ENCODE measurements around the gene KCNH5.

The KCNH5 gene

DNA sequence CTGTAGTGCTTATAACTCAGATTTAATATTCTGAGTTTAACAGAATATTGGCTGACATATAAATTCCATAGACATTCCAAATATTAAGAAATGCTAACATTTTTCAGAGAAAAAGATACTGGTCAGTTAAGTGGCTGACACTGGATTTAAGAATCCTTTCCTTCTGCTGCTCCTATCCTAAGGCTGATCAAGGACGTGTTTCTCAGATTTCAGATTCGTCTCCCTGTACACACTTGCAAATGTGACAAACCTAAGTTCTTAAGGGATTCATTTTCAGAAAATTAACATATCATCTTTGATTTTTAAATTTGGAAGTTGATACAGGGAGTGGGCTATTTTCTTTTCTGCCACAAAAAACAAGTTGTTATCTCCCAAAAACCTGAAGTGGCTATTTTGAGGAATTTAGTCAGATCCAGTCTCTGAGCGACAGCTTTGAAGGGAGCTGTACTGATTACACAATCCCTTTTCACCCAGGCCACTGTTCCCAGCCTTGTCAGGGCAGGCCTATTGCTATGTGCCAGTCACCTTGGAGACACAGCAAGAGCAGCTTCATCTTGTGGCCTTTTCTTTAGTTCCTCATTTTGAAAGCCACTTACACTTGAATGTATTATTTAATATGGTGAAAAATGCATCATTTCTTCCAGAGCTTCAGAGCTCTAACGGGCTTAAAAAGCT, 370.6 kb downstream of the KCNH5 start:
- no peak overlapping the region for H3K27ac Mint-ChIP-seq
- H3K9me3 Mint-ChIP-seq, result no peaks in the 10 kb centered on the region
- H3K36me3 Mint-ChIP-seq (ENCODE audit: low read depth), result no peaks in the 10 kb centered on the region
- H3K4me3 Mint-ChIP-seq, result no peak overlapping the region
- H3K4me1 Mint-ChIP-seq (ENCODE audit: low read depth), result no peaks in the 10 kb centered on the region
- no peaks in the 10 kb centered on the region for H3K27me3 Mint-ChIP-seq

DNA sequence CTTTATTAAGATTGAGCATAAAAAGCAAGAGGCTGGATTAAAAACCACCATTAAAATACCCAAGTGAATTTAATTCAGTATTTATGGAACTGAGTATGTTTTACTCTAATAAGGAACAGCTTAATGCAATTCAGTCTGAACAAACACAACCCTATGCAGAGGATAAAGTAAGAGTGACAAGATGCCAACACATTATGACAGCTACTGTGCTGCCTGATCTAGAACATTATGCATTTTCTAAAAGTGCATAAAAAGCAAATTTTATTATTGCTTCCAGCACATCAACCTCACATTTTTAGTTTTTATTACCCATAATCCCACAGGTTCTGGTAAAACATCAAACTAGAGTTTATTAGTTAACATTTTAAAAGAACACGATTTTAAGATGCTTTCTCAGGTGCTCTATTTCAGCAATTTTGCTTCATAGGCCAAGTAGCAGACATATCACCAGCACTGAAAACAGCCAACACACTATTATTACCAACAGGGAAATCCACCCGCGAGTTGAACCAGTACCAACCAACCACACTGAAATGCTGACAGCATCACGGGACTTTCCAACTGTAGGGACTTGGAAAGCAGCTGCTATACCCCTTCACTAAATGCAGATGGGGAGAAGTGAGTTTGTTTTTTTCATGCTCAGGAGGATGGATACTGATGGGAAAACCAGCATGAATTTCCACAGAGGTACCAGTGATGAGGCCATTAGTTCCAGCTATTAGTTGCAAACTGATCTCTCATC, 372.1 kb downstream of the KCNH5 start:
- H3K36me3 Mint-ChIP-seq (ENCODE audit: low read depth), result no peaks in the 10 kb centered on the region
- H3K27me3 Mint-ChIP-seq, result no peaks in the 10 kb centered on the region
- no peak overlapping the region for H3K27ac Mint-ChIP-seq
- H3K9me3 Mint-ChIP-seq, result no peaks in the 10 kb centered on the region
- no peaks in the 10 kb centered on the region for H3K4me1 Mint-ChIP-seq (ENCODE audit: low read depth)
- no peak overlapping the region for H3K4me3 Mint-ChIP-seq

DNA sequence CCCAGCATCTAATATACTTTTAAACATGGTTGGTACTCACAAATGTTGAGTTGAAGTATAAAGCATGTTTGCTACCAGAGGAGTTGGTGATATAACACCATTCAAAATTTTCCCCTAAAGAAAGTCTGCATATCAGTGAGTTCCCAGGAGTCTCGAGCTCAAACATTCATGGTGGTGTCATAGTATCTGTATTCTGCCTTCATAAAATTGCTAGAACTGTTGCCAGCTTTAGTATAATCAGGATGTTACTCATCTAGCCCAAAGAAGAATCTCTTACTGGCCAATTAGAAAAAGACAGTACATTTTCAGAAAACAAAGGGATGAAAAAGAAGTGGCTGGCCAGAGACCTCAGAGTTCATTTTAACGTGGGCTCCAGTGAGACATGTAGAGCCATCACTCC, 374.7 kb downstream of the KCNH5 start:
- Mint-ChIP-seq H3K4me1 (ENCODE audit: low read depth) (no peaks in the 10 kb centered on the region), H3K36me3 (ENCODE audit: low read depth) (no peaks in the 10 kb centered on the region), H3K27me3 (no peaks in the 10 kb centered on the region), H3K27ac (no peak overlapping the region), H3K4me3 (no peak overlapping the region), H3K9me3 (no peaks in the 10 kb centered on the region)

DNA sequence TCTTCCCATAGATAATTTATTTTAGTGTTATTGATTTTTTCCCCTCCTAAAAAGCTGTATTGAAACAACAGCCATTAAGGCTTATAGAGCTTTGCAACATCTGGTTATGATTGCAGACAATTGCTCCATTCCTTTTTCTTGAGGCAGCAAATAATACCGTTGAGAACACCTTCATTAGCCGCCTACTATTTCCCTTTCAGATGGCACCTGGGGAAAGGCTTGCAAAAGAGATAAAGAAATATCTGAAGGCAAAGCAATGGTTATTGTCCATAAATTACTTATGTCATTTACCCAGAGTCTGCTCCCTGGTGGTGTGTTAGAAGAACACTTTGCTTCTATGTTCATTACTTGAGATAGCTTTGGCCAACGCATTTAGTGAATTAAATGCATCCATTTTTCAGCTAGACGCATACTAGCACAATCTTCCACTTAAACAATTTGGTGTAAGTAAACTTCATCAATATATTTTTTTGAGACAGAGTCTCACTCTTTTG, 377.8 kb downstream of the KCNH5 start:
- H3K9me3 Mint-ChIP-seq, result no peaks in the 10 kb centered on the region
- no peak overlapping the region for H3K27ac Mint-ChIP-seq
- H3K36me3 Mint-ChIP-seq (ENCODE audit: low read depth), result no peaks in the 10 kb centered on the region
- H3K4me1 Mint-ChIP-seq (ENCODE audit: low read depth), result no peaks in the 10 kb centered on the region
- no peaks in the 10 kb centered on the region for H3K27me3 Mint-ChIP-seq
- H3K4me3 Mint-ChIP-seq, result no peak overlapping the region

DNA sequence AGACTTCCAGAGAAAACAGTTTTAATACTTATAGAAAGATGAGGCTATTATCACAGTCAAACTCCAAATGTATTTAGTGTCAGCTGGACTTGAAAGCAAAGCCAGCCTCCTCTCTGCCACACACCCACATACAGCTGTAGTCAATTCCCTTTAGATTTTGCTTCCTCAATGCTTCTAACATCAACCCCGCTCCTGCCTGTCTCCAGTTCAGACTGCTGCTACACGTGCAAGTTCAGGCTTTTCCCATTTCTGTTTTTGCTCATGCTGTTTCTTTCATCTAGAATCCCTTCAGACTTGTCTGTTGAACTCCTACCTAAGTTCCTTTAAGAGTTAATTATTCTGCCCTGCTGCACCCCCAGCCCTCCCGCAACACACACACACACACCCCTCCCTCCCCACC, 380.0 kb downstream of the KCNH5 start:
- H3K9me3 Mint-ChIP-seq, result peaks cover 10% of the 10 kb centered on the region
- no peaks in the 10 kb centered on the region for H3K36me3 Mint-ChIP-seq (ENCODE audit: low read depth)
- H3K27me3 Mint-ChIP-seq, result no peaks in the 10 kb centered on the region
- H3K27ac Mint-ChIP-seq, result no peak overlapping the region
- no peaks in the 10 kb centered on the region for H3K4me1 Mint-ChIP-seq (ENCODE audit: low read depth)
- H3K4me3 Mint-ChIP-seq, result no peak overlapping the region

DNA sequence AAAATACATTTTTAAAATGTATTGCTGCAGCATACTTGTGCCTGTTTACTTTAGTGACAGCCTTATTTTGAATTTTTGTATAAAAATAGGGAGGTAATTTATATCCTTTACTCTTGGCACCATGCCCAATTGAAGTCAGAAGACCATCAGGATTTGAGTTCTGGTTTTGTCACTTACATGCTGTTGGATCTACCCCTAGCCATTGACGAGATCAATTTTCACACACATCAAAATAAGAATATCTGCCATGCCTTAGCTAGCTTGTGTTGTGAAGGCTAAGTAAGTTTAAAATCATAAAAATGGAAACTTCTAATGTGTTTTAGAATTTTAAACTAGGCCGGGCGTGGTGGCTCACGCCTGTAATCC, 381.8 kb downstream of the KCNH5 start:
- H3K27me3 Mint-ChIP-seq, result no peaks in the 10 kb centered on the region
- peaks cover 10% of the 10 kb centered on the region for H3K9me3 Mint-ChIP-seq
- H3K27ac Mint-ChIP-seq, result no peak overlapping the region
- no peaks in the 10 kb centered on the region for H3K36me3 Mint-ChIP-seq (ENCODE audit: low read depth)
- no peaks in the 10 kb centered on the region for H3K4me1 Mint-ChIP-seq (ENCODE audit: low read depth)
- no peak overlapping the region for H3K4me3 Mint-ChIP-seq

DNA sequence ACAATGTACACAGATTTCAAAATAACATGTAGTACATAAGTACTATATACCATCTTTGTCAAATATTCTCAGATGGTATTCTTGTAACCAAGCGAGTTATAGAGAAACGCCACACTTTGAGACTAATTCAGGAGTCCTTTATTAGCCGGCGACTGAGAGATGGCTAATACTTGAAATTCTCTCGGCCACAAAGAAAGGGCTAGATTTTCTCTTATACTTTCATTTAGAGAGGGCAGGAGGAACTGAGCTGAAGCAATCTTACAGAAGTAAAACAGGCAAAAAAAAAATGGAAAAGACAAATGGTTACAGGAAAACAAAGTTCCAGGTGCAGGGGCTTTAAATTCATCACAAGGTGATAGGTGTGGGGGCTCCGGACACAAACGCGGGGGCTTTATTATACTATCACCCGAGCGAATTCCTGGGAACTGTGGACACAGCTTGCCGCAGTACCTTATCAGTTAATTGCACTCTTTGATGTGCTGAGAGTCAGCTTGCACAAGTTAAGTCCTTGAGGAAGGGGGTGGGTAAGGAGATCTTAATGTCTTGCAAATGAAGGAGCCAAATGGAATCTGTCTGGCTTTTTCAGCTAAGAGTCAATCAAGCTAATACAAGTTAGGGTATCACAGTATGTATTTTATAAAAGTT, 382.3 kb downstream of the KCNH5 start:
- Mint-ChIP-seq H3K4me1 (ENCODE audit: low read depth) (no peaks in the 10 kb centered on the region), H3K27me3 (no peaks in the 10 kb centered on the region), H3K4me3 (no peak overlapping the region), H3K27ac (no peak overlapping the region), H3K9me3 (peaks cover 13% of the 10 kb centered on the region), H3K36me3 (ENCODE audit: low read depth) (no peaks in the 10 kb centered on the region)

DNA sequence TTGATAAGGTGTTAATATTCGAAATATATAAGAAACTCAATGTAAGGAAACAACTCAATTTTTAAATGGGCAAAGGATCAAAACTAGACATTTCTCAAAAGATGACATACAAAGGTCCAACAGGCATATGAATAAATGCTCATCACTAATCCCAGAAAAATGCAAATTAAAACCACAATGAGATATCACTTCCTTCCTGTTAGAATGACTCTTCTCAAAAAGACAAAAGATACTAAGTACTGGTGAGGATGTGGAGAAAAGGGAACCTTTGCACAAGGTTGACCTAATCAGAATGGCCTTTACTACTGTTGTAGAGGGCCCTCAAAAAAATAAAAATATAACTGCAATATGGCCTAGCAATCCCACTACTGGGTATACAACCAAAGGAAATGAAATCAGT, 383.4 kb downstream of the KCNH5 start:
- no peaks in the 10 kb centered on the region for H3K4me1 Mint-ChIP-seq (ENCODE audit: low read depth)
- H3K4me3 Mint-ChIP-seq, result no peak overlapping the region
- no peak overlapping the region for H3K27ac Mint-ChIP-seq
- no peaks in the 10 kb centered on the region for H3K27me3 Mint-ChIP-seq
- no peaks in the 10 kb centered on the region for H3K36me3 Mint-ChIP-seq (ENCODE audit: low read depth)
- H3K9me3 Mint-ChIP-seq, result peaks cover 13% of the 10 kb centered on the region

DNA sequence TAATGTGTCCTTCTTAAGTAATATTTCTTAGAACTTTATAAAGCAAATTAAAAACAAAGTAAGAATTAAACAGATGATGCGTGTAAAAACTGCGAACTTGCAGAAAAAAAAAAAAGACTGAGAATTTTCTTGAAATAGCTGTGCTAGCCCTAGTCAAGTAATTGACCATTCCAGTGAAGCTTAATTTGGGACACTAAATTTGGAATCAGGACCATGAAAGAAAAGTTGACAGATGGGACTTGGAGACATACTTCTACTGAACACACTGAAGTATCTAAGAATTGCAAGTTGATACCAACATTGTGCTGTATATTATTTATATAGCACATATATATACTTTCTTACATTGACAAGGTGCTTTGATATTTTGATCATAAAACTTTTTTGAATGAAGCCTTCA, 386.6 kb downstream of the KCNH5 start:
- Mint-ChIP-seq H3K9me3 (peaks cover 13% of the 10 kb centered on the region), H3K27ac (no peak overlapping the region), H3K36me3 (ENCODE audit: low read depth) (no peaks in the 10 kb centered on the region), H3K4me1 (ENCODE audit: low read depth) (no peaks in the 10 kb centered on the region), H3K4me3 (no peak overlapping the region), H3K27me3 (no peaks in the 10 kb centered on the region)

DNA sequence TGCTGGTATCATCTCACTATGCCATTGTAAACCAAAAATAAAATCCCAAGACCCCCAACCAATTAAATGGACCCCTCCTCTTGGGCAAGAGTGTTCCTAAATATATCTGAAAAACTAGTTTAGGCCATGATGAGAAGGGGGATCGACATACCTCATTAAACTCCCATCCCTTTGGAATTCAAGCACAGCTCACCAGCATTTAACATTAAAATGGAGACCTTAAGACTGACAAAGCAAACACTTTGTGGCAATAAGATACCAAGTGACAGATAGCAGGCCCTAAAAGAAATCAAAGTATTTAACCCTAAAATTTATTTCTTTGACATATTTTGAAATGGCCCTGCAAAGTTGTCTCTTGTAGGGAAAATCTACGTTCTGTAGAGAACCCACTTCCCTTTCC, 387.9 kb downstream of the KCNH5 start:
- Mint-ChIP-seq H3K36me3 (ENCODE audit: low read depth) (no peaks in the 10 kb centered on the region), H3K27me3 (no peaks in the 10 kb centered on the region), H3K4me1 (ENCODE audit: low read depth) (no peaks in the 10 kb centered on the region), H3K9me3 (peaks cover 13% of the 10 kb centered on the region), H3K27ac (no peak overlapping the region), H3K4me3 (no peak overlapping the region)

DNA sequence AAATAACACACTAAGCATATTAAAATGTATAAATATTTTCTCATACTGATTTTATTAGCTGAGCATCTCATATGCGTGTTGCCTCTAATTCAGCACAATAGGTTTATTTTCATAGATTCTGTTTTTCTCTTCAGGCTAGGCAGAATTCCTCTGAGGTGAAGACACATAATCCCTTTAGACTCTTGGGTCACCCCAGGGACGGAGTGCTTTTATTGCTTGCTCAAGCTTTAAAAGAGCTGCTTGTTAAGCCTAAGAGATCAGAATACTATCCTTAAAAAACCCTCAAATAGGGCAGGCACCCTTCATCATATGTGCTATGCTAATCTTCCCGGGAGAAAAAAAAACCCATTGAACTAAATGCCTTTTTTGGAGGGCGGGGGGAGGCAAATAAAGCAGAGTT, 390.1 kb downstream of the KCNH5 start:
- H3K36me3 Mint-ChIP-seq (ENCODE audit: low read depth), result no peaks in the 10 kb centered on the region
- H3K27me3 Mint-ChIP-seq, result no peaks in the 10 kb centered on the region
- H3K4me3 Mint-ChIP-seq, result no peak overlapping the region
- no peaks in the 10 kb centered on the region for H3K4me1 Mint-ChIP-seq (ENCODE audit: low read depth)
- no peak overlapping the region for H3K27ac Mint-ChIP-seq
- H3K9me3 Mint-ChIP-seq, result peaks cover 4% of the 10 kb centered on the region

DNA sequence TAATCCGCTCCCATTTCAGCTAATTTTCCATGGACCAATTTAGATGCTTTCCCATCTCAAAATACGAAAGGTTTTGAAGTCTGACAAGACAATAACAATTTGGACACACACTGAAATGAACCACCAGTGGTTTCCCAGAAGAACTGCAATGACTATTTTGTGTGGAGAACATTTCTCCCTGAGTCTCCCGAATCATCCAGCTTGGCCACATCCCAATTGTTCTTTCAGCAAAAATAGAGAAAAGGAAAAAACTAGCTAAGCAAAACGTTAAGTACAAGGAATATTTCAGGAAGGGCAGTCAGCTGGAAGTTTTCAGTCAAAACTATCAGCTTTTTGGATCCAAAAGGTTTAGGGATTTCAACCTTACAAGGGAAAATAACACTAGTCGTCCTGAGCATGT, 390.6 kb downstream of the KCNH5 start:
- Mint-ChIP-seq H3K4me3 (no peak overlapping the region), H3K9me3 (peaks cover 4% of the 10 kb centered on the region), H3K27me3 (no peaks in the 10 kb centered on the region), H3K27ac (no peak overlapping the region), H3K36me3 (ENCODE audit: low read depth) (no peaks in the 10 kb centered on the region), H3K4me1 (ENCODE audit: low read depth) (no peaks in the 10 kb centered on the region)

Measured in stimulated activated naive CD8-positive, alpha-beta T cell treated with anti-CD3 and anti-CD28 coated beads, Interleukin-15, Interleukin-2, amounts not matched to agents 100 ng/mL and 50 ng/mL, for 24 hours (primary cell).